Measurements from ENCODE around the gene LCN15. TPM values are rescaled to one million over a fixed set of nuclear protein-coding genes. Genes with fewer than 3 reads are reported as not detected.

LCN15 gene
- total RNA-seq, 3 donors from 2014 or later, result not detected

- Histone ChIP-seq H3K9me3 (peaks cover 14% of the 10 kb centered on the region in 2 donors), H3K4me3 (no peak overlapping the region), H3K4me1 (no peaks in the 10 kb centered on the region), H3K27me3 (no peaks in the 10 kb centered on the region), H3K27ac (no peak overlapping the region), H3K36me3 (no peaks in the 10 kb centered on the region)
- intact Hi-C loops (cut with DNase I; ENCODE audit: low total_unique reads), result no loop called here
- TF ChIP-seq POLR2A (IDR thresholded peaks at IDR 0.05) (no peak), POLR2AphosphoS5 (IDR thresholded peaks at IDR 0.05) (no peak), CTCF (IDR thresholded peaks at IDR 0.05) (no peak)
- DNase-seq (ENCODE audit: low spot score in 2 of 2), result no peak
Observed at GRCh38 chr9:136753371-136754058, 10.8 kb downstream of the LCN15 start.

- H3K4me1 ChIP-seq, result no peaks in the 10 kb centered on the region
- no peak overlapping the region for H3K4me3 ChIP-seq
- H3K9me3 ChIP-seq, result peaks cover 14% of the 10 kb centered on the region in 2 donors
- DNase-seq (ENCODE audit: low spot score in 2 of 2), result no peak
- no peaks in the 10 kb centered on the region for H3K36me3 ChIP-seq
- intact Hi-C loops (cut with DNase I; ENCODE audit: low total_unique reads), result no loop called here
- TF ChIP-seq POLR2AphosphoS5 (IDR thresholded peaks at IDR 0.05) (no peak), CTCF (IDR thresholded peaks at IDR 0.05) (no peak), POLR2A (IDR thresholded peaks at IDR 0.05) (no peak)
- no peak overlapping the region for H3K27ac ChIP-seq
- H3K27me3 ChIP-seq, result no peaks in the 10 kb centered on the region
Observed at GRCh38 chr9:136751814-136752213, 12.5 kb downstream of the LCN15 start.

- Histone ChIP-seq H3K27ac (no peak overlapping the region), H3K36me3 (no peaks in the 10 kb centered on the region), H3K4me3 (no peak overlapping the region), H3K27me3 (no peaks in the 10 kb centered on the region), H3K9me3 (peaks cover 14% of the 10 kb centered on the region in 2 donors), H3K4me1 (no peaks in the 10 kb centered on the region)
- intact Hi-C loops (cut with DNase I; ENCODE audit: low total_unique reads), result no loop called here
- no peak for TF ChIP-seq POLR2A (IDR thresholded peaks at IDR 0.05)
- TF ChIP-seq POLR2AphosphoS5 (IDR thresholded peaks at IDR 0.05), result no peak
- TF ChIP-seq CTCF (IDR thresholded peaks at IDR 0.05), result no peak
- DNase-seq (ENCODE audit: low spot score in 2 of 2), result no peak
Observed at GRCh38 chr9:136751244-136751643, 13.1 kb downstream of the LCN15 start.

GRCh38 chr9:136750526-136750925 lies 13.8 kb downstream of the LCN15 start:
- H3K36me3 ChIP-seq, result no peaks in the 10 kb centered on the region
- peaks cover 10 to 14% of the 10 kb centered on the region in 2 donors for H3K9me3 ChIP-seq
- intact Hi-C loops (cut with DNase I; ENCODE audit: low total_unique reads), result no loop called here
- TF ChIP-seq POLR2AphosphoS5 (IDR thresholded peaks at IDR 0.05) (no peak), POLR2A (IDR thresholded peaks at IDR 0.05) (no peak), CTCF (IDR thresholded peaks at IDR 0.05) (no peak)
- H3K27me3 ChIP-seq, result no peaks in the 10 kb centered on the region
- DNase-seq (ENCODE audit: low spot score in 2 of 2), result no peak
- H3K4me1 ChIP-seq, result no peaks in the 10 kb centered on the region
- H3K27ac ChIP-seq, result no peak overlapping the region
- no peak overlapping the region for H3K4me3 ChIP-seq

- H3K4me3 ChIP-seq, result no peak overlapping the region
- H3K27me3 ChIP-seq, result peaks cover 0 to 7% of the 10 kb centered on the region in 2 donors
- H3K9me3 ChIP-seq, result peaks cover 4 to 14% of the 10 kb centered on the region in 2 donors
- TF ChIP-seq POLR2AphosphoS5 (IDR thresholded peaks at IDR 0.05) (no peak), POLR2A (IDR thresholded peaks at IDR 0.05) (no peak), CTCF (IDR thresholded peaks at IDR 0.05) (no peak)
- H3K27ac ChIP-seq, result no peak overlapping the region
- H3K36me3 ChIP-seq, result no peaks in the 10 kb centered on the region
- intact Hi-C loops (cut with DNase I; ENCODE audit: low total_unique reads), result no loop called here
- no peaks in the 10 kb centered on the region for H3K4me1 ChIP-seq
- DNase-seq (ENCODE audit: low spot score in 2 of 2), result no peak
Observed at GRCh38 chr9:136748666-136749611, 15.4 kb downstream of the LCN15 start.

Data from breast epithelium (tissue), 4 donors.